SU-DHL-6 (cell line): ENCODE data around the gene L2HGDH.

Source experiments
- EZH2phosphoT487 ChIP-seq: fragments of 200-600 bp; sonication (generic), shearing (Covaris generic); conservative IDR thresholded peaks from 2 replicates; pipeline ENCODE4 v1.6.1; 2018; ENCODE audit warnings: mild to moderate bottlenecking, antibody characterized with exemption, low read length, moderate library complexity, mixed read lengths
- TF ChIP-seq, protein P1 (sequence below): fragments of 200-600 bp; sonication (generic); IDR thresholded peaks from one replicate; pipeline ENCODE4 v1.5.1; 2017; ENCODE audit warnings: antibody characterized with exemption, mild to moderate bottlenecking, low read length, moderate library complexity; ENCODE audit not compliant: insufficient read depth, poor library complexity, severe bottlenecking

- TF ChIP-seq, protein P1, sequence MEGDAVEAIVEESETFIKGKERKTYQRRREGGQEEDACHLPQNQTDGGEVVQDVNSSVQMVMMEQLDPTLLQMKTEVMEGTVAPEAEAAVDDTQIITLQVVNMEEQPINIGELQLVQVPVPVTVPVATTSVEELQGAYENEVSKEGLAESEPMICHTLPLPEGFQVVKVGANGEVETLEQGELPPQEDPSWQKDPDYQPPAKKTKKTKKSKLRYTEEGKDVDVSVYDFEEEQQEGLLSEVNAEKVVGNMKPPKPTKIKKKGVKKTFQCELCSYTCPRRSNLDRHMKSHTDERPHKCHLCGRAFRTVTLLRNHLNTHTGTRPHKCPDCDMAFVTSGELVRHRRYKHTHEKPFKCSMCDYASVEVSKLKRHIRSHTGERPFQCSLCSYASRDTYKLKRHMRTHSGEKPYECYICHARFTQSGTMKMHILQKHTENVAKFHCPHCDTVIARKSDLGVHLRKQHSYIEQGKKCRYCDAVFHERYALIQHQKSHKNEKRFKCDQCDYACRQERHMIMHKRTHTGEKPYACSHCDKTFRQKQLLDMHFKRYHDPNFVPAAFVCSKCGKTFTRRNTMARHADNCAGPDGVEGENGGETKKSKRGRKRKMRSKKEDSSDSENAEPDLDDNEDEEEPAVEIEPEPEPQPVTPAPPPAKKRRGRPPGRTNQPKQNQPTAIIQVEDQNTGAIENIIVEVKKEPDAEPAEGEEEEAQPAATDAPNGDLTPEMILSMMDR: no peak
- no peak for TF ChIP-seq EZH2phosphoT487
Observed at GRCh38 chr14:50299585-50299984, 12.4 kb downstream of the L2HGDH start.
